HG02623 (cell line): Measurements from ENCODE around the gene ZNF273.
"Not testable (repeated sequence)": the region's sequence is repeated elsewhere in the genome, so short reads cannot be mapped to it uniquely, and the experiment has no call there.

Source experiments
- ATAC-seq: cut with Tn5 transposase; IDR thresholded peaks from one replicate; pipeline ENCODE4 v1.9.1; 2021; ENCODE audit warnings: moderate library complexity; ENCODE audit not compliant: unreplicated experiment

Gene ZNF273

GRCh38 chr7:64902806-64903721 lies at the start of gene ZNF273:
ZNF273 (plus strand) TSS chr7:64903273; CDS start chr7:64903318, 45 bp downstream.
- peak; percentile 99 for ATAC-seq

GRCh38 chr7:64853679-64854078 lies 49.4 kb upstream of the ZNF273 start:
- ATAC-seq: no peak

- no peak for ATAC-seq
These were observed 48.1 kb upstream of the ZNF273 start for GRCh38 chr7:64854969-64855368.

- no peak for ATAC-seq
These were observed 40.1 kb upstream of the ZNF273 start for GRCh38 chr7:64863021-64863420.

GRCh38 chr7:64863530-64863929 lies 39.5 kb upstream of the ZNF273 start:
- ATAC-seq: not testable (repeated sequence)

- no peak for ATAC-seq
These were observed 39.1 kb upstream of the ZNF273 start for GRCh38 chr7:64863969-64864368.

GRCh38 chr7:64867863-64868440 lies 35.1 kb upstream of the ZNF273 start:
- ATAC-seq: no peak

- no peak for ATAC-seq
These were observed 34.6 kb upstream of the ZNF273 start for GRCh38 chr7:64868499-64868898.

GRCh38 chr7:64869121-64869725 lies 33.9 kb upstream of the ZNF273 start:
- no peak for ATAC-seq

- no peak for ATAC-seq
These were observed 33.0 kb upstream of the ZNF273 start for GRCh38 chr7:64869912-64870562.

- ATAC-seq: no peak
These were observed 32.4 kb upstream of the ZNF273 start for GRCh38 chr7:64870656-64871055.

GRCh38 chr7:64871761-64872160 lies 31.3 kb upstream of the ZNF273 start:
- ATAC-seq: no peak

GRCh38 chr7:64872351-64873154 lies 30.5 kb upstream of the ZNF273 start:
- no peak for ATAC-seq

- ATAC-seq: no peak
These were observed 29.9 kb upstream of the ZNF273 start for GRCh38 chr7:64873155-64873500.

- ATAC-seq: no peak
These were observed 29.6 kb upstream of the ZNF273 start for GRCh38 chr7:64873517-64873916.

- ATAC-seq: no peak
These were observed 29.0 kb upstream of the ZNF273 start for GRCh38 chr7:64874114-64874513.

- no peak for ATAC-seq
These were observed 28.4 kb upstream of the ZNF273 start for GRCh38 chr7:64874562-64875250.

GRCh38 chr7:64875258-64875657 lies 27.8 kb upstream of the ZNF273 start:
- no peak for ATAC-seq

GRCh38 chr7:64875658-64876406 lies 27.2 kb upstream of the ZNF273 start:
- ATAC-seq: no peak
